ENCODE data around the gene MTAP. TPM values are rescaled to one million over a fixed set of nuclear protein-coding genes. Genes with fewer than 3 reads are reported as not detected.

Gene MTAP
- total RNA-seq, 1 donor from 2014 or later, result 63.7 TPM

GRCh38 chr9:21803649-21804048 is 1.2 kb downstream of the MTAP start:
- intact Hi-C loops (cut with micrococcal nuclease), result loop anchor here (1.0 to 5.0 kb wide), 5 partner anchors 25 to 773 kb away; partner anchors contain the start of genes HACD4 and KLHL9

GRCh38 chr9:21804331-21804730 is 1.9 kb downstream of the MTAP start:
- intact Hi-C loops (cut with micrococcal nuclease), result loop anchor here (5.0 kb wide), 1 partner anchor 227 kb away; no protein-coding TSS in a partner anchor

DNA sequence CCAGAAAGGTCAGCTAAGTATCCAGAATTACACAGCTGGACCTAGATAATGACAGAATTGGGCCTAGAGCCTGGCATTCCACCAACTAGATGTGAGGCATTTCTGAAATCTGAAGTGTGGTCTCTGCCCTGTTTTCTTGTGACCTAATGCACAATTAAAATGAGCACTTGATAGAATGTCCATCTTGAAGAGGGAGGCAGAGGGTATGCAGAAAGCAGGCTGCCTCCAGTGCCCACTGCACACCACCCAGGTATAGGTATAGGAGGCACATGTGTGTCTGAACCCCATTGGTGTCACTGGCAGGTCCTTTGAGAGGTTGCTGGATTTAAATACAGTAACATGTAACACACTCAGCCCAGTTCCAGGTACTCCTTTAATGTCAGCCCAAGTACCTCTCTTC is 2.4 kb downstream of the MTAP start:
- intact Hi-C loops (cut with micrococcal nuclease), result loop anchor here (5.0 kb wide), 1 partner anchor 227 kb away; no protein-coding TSS in a partner anchor

- intact Hi-C loops (cut with micrococcal nuclease), result no loop called here
These were observed 4.2 kb downstream of the MTAP start for GRCh38 chr9:21806644-21807043.

- intact Hi-C loops (cut with micrococcal nuclease), result loop anchor here (5.0 kb wide), 1 partner anchor 292 kb away; no protein-coding TSS in a partner anchor
These were observed 8.0 kb downstream of the MTAP start for GRCh38 chr9:21810388-21810787.

DNA sequence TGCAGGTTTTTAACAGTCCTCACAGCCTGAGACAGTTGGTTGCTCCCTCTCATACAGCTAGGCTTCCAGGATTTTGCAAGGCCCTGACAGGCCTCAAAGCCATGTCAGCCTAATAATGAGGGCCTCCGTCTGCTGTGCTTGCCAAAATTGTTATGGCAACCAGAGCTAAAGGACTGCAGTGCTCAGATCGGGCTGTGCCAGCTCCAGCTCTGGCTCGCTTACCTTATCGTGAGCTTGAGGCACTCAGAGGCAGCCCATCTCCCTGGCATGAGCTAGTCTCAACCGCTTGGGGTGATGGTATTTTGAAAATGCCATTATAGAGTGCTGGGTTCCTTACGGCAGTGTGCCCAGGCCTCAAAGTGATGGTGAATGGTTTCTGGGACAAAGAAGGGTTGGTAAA is 8.4 kb downstream of the MTAP start:
- intact Hi-C loops (cut with micrococcal nuclease), result loop anchor here (5.0 kb wide), 1 partner anchor 291 kb away; no protein-coding TSS in a partner anchor

DNA sequence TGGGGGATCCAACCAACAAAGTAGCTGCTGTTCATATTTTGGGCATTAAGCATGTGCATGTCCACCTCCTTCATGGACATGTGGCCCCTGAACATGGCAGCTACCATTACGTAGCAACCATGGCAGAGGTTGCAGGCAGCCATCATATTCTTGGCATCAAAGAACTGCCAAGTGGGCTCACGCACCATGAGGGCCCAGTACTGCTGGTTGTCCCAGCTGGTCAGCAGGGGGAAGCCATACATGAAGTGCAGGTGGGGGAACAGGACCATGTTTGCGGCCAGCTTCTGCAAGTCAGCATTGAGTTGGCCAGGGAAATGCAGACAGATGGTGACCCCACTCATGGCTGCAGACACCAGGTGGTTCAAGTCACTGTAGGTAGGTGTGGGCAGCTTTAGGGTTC is 9.5 kb downstream of the MTAP start:
- intact Hi-C loops (cut with micrococcal nuclease), result loop anchor here (2.0 to 5.0 kb wide), 2 partner anchors 290 to 309 kb away; no protein-coding TSS in a partner anchor

DNA sequence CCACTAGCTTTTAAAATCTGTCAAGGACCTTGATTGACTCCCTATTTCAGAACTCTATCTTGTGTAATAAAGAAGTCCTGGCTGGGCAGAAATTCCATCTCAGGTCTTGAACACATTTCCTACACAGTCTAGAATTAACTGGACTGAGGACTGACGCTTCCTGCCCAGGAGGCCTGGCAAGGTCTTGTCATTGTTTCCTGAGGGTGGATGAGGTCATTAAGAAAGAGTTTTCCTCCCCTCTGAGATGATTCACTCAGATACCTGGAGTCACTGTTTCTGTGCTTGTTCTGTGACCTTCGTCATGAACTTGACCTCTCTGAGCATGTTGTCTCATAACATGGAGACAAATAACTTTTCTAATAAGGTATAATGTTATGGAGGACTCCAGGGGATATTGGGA is 10.0 kb downstream of the MTAP start:
- intact Hi-C loops (cut with micrococcal nuclease), result loop anchor here (2.0 to 5.0 kb wide), 2 partner anchors 290 to 308 kb away; no protein-coding TSS in a partner anchor

DNA sequence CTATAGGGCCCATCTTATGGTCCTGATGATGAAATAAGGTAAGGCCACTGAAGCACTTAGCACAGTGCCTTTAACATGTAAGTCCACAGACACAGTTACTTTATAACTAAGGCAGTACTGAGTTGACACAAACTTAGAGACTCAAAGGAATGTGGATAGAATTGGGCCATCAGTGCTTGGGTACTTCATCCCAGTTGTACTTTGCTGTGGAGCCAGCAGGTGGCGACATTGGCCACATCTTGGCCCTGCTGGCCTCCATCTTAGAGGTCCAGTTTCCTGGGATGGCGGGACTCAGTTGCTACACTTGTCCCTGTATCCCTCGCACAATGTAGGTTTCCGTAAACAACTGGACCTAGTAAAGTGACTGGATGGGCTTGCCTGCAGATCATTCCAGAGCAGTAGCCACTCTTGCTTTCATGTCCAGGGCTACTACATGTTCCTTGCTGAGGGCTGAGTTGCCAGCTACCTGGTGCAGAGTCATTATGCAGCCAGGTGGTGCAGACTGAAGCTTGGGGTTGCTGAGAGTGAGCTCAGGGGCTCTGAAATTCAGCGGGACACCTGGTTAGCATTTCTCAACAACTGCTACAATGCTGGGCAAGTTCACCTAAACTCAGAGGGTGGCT is 10.6 kb downstream of the MTAP start:
- intact Hi-C loops (cut with micrococcal nuclease), result loop anchor here (1.0 to 5.0 kb wide), 8 partner anchors 152 to 639 kb away; no protein-coding TSS in a partner anchor

GRCh38 chr9:21813575-21814473 is 11.4 kb downstream of the MTAP start:
- intact Hi-C loops (cut with micrococcal nuclease), result loop anchor here (1.0 to 5.0 kb wide), 8 partner anchors 151 to 638 kb away; no protein-coding TSS in a partner anchor

- intact Hi-C loops (cut with micrococcal nuclease), result no loop called here
These were observed 13.2 kb downstream of the MTAP start for GRCh38 chr9:21815643-21816042.

DNA sequence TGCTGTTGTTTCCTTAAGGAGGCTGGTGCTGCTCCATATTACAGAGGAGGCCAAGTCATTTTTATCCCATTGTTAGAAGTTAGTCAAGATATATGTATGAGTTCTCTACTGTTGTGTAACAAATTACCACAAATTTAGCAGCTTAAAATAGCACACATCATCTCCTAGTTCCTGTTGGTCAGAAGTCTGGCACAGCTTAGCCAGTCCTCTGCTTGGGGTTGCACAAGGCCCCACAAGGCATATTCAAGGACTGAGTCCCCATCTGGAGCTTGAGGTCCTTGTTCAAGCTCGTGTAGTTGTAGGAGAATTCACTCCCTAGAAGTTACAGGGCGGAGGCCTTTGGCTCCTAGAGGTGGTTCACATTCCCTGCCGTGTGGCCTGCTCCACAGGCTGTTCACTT is 14.7 kb downstream of the MTAP start:
- intact Hi-C loops (cut with micrococcal nuclease), result no loop called here

- intact Hi-C loops (cut with micrococcal nuclease), result no loop called here
These were observed 23.2 kb downstream of the MTAP start for GRCh38 chr9:21825637-21826036.

DNA sequence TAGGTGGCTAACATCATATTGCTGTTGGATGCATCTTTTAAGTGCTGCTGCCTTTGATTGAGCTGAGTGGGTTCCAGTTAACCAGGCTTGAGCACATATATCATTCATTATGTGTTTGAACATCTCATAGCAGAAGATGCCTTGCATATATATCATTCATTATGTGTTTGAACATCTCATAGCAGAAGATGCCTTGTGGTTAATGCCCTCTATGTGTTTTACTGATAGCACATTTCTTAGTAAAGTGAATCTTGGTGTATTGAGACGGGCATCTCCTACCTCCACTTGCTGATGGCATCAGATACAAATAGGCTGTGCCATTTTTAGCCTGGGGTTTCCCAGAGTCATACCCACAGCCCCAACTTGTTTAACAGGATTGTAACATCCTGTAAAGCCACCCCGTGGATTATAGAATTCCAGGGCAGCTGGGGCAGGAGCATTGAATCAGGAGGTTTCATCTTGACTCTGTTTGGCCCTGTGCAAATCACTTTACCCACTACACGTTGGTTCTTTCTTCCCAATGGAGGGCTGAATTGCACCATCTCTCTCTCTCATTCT is 26.5 kb downstream of the MTAP start:
- intact Hi-C loops (cut with micrococcal nuclease), result no loop called here

DNA sequence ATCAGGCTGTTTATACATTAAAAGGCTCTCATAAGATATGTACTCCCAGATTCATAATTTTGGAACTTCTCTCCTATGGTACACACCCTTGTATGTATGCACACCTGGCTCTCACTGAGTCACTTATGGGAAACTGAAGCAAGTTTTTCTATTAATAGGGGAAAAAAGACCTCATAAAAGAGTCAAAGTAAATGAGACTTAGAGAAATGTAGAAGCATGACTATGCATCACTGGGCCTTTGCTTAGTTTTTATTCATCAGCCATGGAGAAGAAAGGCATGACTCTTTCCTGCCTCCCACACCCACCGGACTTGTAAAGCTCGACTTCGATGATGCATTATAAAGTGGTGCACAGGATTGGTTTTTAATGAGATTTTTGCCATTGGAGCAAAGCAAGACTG is 28.2 kb downstream of the MTAP start:
- intact Hi-C loops (cut with micrococcal nuclease), result no loop called here

GRCh38 chr9:21831841-21832509 is 29.5 kb downstream of the MTAP start:
- intact Hi-C loops (cut with micrococcal nuclease), result no loop called here

- intact Hi-C loops (cut with micrococcal nuclease), result no loop called here
These were observed 30.8 kb downstream of the MTAP start for GRCh38 chr9:21833090-21833801.

DNA sequence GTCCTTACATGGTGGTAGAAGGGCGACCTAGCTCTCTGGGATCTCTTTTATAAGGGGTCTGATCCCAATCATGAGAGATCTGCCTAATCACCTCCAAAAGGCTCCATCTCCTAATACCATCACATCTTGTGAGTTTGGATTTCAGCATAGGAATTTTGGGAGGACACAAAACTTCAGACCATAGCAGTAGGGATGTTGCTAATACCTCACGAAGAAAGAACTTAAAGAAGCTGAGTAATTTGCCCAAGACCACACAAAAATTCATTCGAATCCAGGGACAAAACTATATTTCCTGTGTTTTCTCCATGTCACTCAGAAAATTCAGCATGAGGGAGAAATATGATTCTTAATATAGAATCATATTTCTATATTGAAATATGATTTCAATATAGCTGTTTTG is 32.7 kb downstream of the MTAP start:
- intact Hi-C loops (cut with micrococcal nuclease), result no loop called here

DNA sequence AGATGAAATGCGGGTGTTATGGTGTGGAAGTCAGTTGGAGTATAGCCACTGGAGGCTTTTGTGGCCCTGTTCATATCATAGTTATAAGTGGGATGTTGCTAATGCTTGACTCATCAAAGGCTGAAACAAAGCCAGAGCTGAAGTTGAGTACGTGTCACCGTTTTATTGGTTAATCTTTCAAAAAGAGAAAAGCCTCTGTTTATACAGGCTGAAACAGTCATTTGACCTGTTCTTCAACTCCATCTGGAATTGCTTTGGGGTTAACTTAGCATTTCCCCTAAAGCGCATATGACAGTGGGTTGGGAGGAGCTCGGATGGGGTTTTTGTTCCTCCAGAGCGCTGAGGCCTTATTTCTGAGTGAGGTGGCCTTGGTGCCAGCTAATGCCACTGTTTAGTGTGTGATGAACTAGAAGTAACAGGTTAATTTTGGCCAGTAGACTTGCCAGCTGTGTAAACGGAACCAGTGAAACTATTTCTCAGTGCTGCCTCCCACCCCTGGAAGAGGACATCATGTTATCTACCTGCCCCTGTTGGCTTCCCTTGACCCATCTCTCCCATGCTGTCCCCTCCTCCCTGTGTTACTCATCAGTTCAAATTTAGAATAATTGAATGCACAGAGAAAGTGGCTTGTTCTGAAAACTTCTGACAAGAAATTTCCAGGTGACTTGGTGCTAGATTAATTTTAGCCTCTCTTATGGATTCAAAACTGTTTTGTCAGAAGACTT is 34.2 kb downstream of the MTAP start:
- intact Hi-C loops (cut with micrococcal nuclease), result no loop called here

GRCh38 chr9:21837501-21837900 is 35.1 kb downstream of the MTAP start:
- intact Hi-C loops (cut with micrococcal nuclease), result no loop called here
